22Rv1 (cell line): ENCODE data around the gene CERS5.

ENCODE experiments used
- H3K27ac ChIP-seq: fragments of 450-650 bp; 2 replicates; pipeline ENCODE4 v1.5.1; 2017
- ZFX ChIP-seq: fragments of 450-650 bp; IDR thresholded peaks from 2 replicates; pipeline ENCODE4 v1.6.1; 2017; ENCODE audit warnings: antibody characterized with exemption, borderline replicate concordance
- TF ChIP-seq, protein P1 (sequence below): fragments of 450-650 bp; IDR thresholded peaks from 2 replicates; pipeline ENCODE4 v1.5.1; 2017; ENCODE audit warnings: mild to moderate bottlenecking

CERS5 gene

DNA sequence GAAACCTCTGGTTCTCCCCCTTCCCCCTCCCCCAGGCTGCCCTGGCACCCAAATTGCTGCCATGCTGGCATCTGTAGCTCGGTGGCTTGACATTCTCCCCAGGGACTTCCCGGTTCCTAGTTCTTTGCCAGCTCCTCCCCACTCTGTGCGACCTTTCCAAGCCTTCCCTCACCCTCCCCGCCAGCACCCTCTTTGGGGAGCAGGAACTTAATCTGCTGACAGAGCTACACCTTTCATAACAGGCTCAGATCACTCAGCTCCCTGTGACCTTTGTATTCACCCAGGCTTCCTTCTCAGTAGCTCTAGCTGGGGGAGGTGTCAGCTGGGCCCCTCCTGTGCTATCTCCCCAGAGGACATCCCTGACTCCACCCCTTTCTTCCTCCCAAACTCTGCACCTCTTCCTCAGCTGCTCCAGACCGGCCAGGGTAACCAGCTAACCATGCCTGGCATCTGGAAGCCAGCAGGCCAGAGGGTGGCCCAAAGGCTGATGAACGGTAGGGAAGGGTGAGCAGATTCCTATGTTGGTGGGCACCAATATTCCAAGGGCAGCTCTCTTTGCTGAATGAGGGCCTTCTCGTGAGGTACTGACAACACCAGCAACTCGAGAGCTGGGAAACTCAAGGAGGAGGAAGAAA, 56.9 kb downstream of the CERS5 start:
- TF ChIP-seq, protein P1, sequence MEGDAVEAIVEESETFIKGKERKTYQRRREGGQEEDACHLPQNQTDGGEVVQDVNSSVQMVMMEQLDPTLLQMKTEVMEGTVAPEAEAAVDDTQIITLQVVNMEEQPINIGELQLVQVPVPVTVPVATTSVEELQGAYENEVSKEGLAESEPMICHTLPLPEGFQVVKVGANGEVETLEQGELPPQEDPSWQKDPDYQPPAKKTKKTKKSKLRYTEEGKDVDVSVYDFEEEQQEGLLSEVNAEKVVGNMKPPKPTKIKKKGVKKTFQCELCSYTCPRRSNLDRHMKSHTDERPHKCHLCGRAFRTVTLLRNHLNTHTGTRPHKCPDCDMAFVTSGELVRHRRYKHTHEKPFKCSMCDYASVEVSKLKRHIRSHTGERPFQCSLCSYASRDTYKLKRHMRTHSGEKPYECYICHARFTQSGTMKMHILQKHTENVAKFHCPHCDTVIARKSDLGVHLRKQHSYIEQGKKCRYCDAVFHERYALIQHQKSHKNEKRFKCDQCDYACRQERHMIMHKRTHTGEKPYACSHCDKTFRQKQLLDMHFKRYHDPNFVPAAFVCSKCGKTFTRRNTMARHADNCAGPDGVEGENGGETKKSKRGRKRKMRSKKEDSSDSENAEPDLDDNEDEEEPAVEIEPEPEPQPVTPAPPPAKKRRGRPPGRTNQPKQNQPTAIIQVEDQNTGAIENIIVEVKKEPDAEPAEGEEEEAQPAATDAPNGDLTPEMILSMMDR: no peak
- no peak for TF ChIP-seq ZFX
- peak overlapping the region; percentile 49 for H3K27ac ChIP-seq

GRCh38 chr12:50109319-50109718, 57.9 kb downstream of the CERS5 start:
- TF ChIP-seq ZFX: no peak
- TF ChIP-seq, protein P1: no peak

GRCh38 chr12:50107416-50108268, 59.5 kb downstream of the CERS5 start:
- TF ChIP-seq ZFX: no peak
- TF ChIP-seq, protein P1: no peak
- H3K27ac ChIP-seq: no peak overlapping the region

More at GRCh38 chr12:50109319-50109718, 57.9 kb downstream of the CERS5 start:
- H3K27ac ChIP-seq: no peak overlapping the region

DNA sequence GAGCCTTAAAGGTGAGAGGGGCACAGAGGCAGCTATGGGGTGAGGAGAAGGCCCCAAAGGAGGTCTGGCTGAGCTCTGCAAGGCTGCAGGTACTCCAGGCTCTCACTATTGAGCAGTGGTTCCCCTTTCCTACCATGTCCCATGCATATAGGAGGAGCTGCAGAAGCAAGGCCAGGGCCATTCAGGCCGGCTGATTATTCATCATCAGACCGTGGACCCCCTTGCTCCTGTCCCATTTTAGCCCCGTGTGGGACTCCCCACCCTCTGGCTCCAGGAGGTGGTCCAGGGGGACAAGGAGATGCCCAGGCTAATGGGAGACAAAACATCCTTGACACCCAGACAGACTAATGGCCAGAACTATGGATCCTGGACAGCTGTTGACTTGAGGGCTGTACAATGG, 60.3 kb downstream of the CERS5 start:
- H3K27ac ChIP-seq: no peak overlapping the region
- TF ChIP-seq, protein P1: no peak
- TF ChIP-seq ZFX: no peak

DNA sequence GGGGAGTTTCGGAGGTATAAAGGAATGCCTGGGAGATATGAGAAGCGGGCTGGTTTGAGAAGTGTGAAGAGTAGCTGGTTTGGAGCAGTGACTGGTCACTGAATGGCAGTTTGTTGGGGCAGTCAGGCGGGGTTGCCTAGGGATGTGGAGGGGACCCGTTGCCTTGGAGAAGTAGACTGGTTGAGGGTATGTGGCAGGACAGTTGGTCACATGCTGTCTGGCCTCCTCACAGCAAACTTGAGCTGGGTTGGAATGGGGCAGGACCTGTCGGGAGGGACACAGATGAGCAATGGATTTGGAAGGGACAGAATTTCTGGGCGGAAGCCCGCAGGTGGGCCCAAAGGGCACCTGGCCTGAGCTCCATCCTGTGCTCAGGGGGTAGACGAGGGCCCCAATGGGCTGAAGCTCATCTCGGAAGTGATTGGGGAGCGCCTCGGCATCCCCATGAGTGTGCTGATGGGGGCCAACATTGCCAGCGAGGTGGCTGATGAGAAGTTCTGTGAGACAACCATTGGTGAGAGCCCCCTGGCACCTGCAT, 61.2 kb downstream of the CERS5 start:
- TF ChIP-seq ZFX: no peak
- TF ChIP-seq, protein P1: no peak
- no peak overlapping the region for H3K27ac ChIP-seq

- H3K27ac ChIP-seq: no peak overlapping the region
- TF ChIP-seq, protein P1: no peak
- TF ChIP-seq ZFX: no peak
These were observed 62.5 kb downstream of the CERS5 start for GRCh38 chr12:50104417-50105366.
